OCI-LY3 (cell line): ENCODE measurements around the gene CDON.

Experiments used
- EZH2phosphoT487 ChIP-seq: fragments of 200-600 bp; shearing (Covaris generic); IDR thresholded peaks from 2 replicates; pipeline ENCODE4 v1.6.1; 2018; ENCODE audit warnings: antibody characterized with exemption, mixed run types, low read depth
- TF ChIP-seq, protein P1 (sequence below): fragments of 200-600, 300-600 bp; sonication (generic); IDR thresholded peaks from 2 replicates; pipeline ENCODE4 v1.5.1; 2014; ENCODE audit warnings: antibody characterized with exemption, low read length, low read depth

DNA sequence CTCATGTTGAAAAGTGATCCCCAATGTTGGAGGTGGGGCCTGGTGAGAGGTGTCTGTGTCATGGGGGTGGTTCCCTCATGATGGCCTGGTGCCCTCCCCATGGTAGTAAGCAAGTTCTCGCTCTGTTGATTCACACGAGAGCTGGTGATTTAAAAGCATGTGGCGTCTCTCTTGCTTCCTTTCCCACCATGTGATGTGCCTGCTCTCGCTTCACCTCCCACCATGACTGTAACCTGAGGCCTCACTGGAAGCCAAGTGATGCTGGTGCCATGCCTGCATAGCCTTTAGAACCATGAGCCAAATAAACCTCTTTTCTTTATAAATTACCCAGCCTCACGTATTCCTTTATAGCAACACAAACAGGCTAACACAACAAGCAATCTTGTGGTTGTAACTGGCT lies 64.4 kb downstream of the CDON start:
- TF ChIP-seq, protein P1, sequence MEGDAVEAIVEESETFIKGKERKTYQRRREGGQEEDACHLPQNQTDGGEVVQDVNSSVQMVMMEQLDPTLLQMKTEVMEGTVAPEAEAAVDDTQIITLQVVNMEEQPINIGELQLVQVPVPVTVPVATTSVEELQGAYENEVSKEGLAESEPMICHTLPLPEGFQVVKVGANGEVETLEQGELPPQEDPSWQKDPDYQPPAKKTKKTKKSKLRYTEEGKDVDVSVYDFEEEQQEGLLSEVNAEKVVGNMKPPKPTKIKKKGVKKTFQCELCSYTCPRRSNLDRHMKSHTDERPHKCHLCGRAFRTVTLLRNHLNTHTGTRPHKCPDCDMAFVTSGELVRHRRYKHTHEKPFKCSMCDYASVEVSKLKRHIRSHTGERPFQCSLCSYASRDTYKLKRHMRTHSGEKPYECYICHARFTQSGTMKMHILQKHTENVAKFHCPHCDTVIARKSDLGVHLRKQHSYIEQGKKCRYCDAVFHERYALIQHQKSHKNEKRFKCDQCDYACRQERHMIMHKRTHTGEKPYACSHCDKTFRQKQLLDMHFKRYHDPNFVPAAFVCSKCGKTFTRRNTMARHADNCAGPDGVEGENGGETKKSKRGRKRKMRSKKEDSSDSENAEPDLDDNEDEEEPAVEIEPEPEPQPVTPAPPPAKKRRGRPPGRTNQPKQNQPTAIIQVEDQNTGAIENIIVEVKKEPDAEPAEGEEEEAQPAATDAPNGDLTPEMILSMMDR = no peak
- no peak for TF ChIP-seq EZH2phosphoT487
